ENCODE results near the gene SLC22A23. TPM values are rescaled to one million over a fixed set of nuclear protein-coding genes. Genes with fewer than 3 reads are reported as not detected.
"Not testable (repeated sequence)": the region's sequence is repeated elsewhere in the genome, so short reads cannot be mapped to it uniquely, and the experiment has no call there.

SLC22A23 gene
- total and polyA plus RNA-seq, 2 experiments from 2014 or later = 15.7 to 24.9 TPM

GRCh38 chr6:3385660-3386151 lies 71.1 kb downstream of the SLC22A23 start:
- no peak for TF ChIP-seq CTCF (IDR thresholded peaks at IDR 0.05; ENCODE audit: low read depth, low read length)
- DNase-seq (ENCODE audit: low read depth in 1 of 2, low spot score in 1 of 2) = no peak

GRCh38 chr6:3385181-3385580 lies 71.7 kb downstream of the SLC22A23 start:
- H3K27ac ChIP-seq; H3K4me3 ChIP-seq; DNase-seq (ENCODE audit: low read depth in 1 of 2, low spot score in 1 of 2); H3K36me3 ChIP-seq; H3K9me3 ChIP-seq (ENCODE audit: low read depth); H3K27me3 ChIP-seq: not testable (repeated sequence)
- H3K4me1 ChIP-seq (ENCODE audit: low read depth) = peaks cover 35% of the 10 kb centered on the region

More at GRCh38 chr6:3385660-3386151, 71.1 kb downstream of the SLC22A23 start:
- Histone ChIP-seq H3K27ac (no peak overlapping the region), H3K36me3 (no peaks in the 10 kb centered on the region), H3K27me3 (no peaks in the 10 kb centered on the region), H3K4me1 (ENCODE audit: low read depth) (peaks cover 33% of the 10 kb centered on the region), H3K9me3 (ENCODE audit: low read depth) (no peaks in the 10 kb centered on the region), H3K4me3 (no peak overlapping the region)

GRCh38 chr6:3384241-3385143 lies 72.4 kb downstream of the SLC22A23 start:
- no peak for TF ChIP-seq CTCF (IDR thresholded peaks at IDR 0.05; ENCODE audit: low read depth, low read length)
- DNase-seq (ENCODE audit: low read depth in 1 of 2, low spot score in 1 of 2) = no peak

GRCh38 chr6:3383525-3383924 lies 73.3 kb downstream of the SLC22A23 start:
- Histone ChIP-seq H3K4me1 (ENCODE audit: low read depth) (peaks cover 45% of the 10 kb centered on the region), H3K27me3 (no peaks in the 10 kb centered on the region), H3K4me3 (no peak overlapping the region), H3K27ac (peak overlapping the region; percentile 61), H3K36me3 (no peaks in the 10 kb centered on the region), H3K9me3 (ENCODE audit: low read depth) (no peaks in the 10 kb centered on the region)
- TF ChIP-seq CTCF (IDR thresholded peaks at IDR 0.05; ENCODE audit: low read depth, low read length) = no peak
- peak; percentile 39 to 44 for DNase-seq (ENCODE audit: low read depth in 1 of 2, low spot score in 1 of 2)

More at GRCh38 chr6:3384241-3385143, 72.4 kb downstream of the SLC22A23 start:
- Histone ChIP-seq H3K27me3 (no peaks in the 10 kb centered on the region), H3K4me1 (ENCODE audit: low read depth) (peaks cover 41% of the 10 kb centered on the region), H3K36me3 (no peaks in the 10 kb centered on the region), H3K27ac (no peak overlapping the region), H3K4me3 (no peak overlapping the region), H3K9me3 (ENCODE audit: low read depth) (no peaks in the 10 kb centered on the region)

- H3K9me3 ChIP-seq (ENCODE audit: low read depth) = no peaks in the 10 kb centered on the region
- no peak overlapping the region for H3K27ac ChIP-seq
- no peak for DNase-seq (ENCODE audit: low read depth in 1 of 2, low spot score in 1 of 2)
- peaks cover 54% of the 10 kb centered on the region for H3K4me1 ChIP-seq (ENCODE audit: low read depth)
- no peaks in the 10 kb centered on the region for H3K27me3 ChIP-seq
- TF ChIP-seq CTCF (IDR thresholded peaks at IDR 0.05; ENCODE audit: low read depth, low read length) = no peak
- H3K36me3 ChIP-seq = no peaks in the 10 kb centered on the region
- no peak overlapping the region for H3K4me3 ChIP-seq
Observed at GRCh38 chr6:3382326-3383279, 74.2 kb downstream of the SLC22A23 start.

Measured in cardiac muscle cell (in vitro differentiated cells and primary cell).